Adrenal gland (tissue), 12 donors: ENCODE data around the gene UFD1. TPM values are rescaled to one million over a fixed set of nuclear protein-coding genes. Genes with fewer than 3 reads are reported as not detected.

Source experiments
- DNase-seq, 7 donors: peaks; one replicate each; pipeline ENCODE4 v3.0.0-alpha.2; 2019 to 2020
- H3K27ac ChIP-seq, 5 donors: fragments of 200-600 bp; sonication (generic) in 4 of 5; 1 replicate in 3 of 5; 2 replicates in 2 of 5; pipeline versions ENCODE4 v1.5.1 to v1.8.0; 2016 to 2020; ENCODE audit warnings: mild to moderate bottlenecking in 1 of 5
- H3K27me3 ChIP-seq: fragments of 200-600 bp; 2 replicates; pipeline ENCODE4 v1.8.0; 2021
- H3K36me3 ChIP-seq, 2 donors: fragments of 200-600 bp; replicated peaks in 1 of 2; 1 replicate in 1 of 2; 2 replicates in 1 of 2; pipeline versions ENCODE4 v1.5.1 to v1.8.0; 2018 to 2022
- H3K4me1 ChIP-seq, 2 donors: fragments of 200-600 bp; replicated peaks in 1 of 2; 1 replicate in 1 of 2; 2 replicates in 1 of 2; pipeline versions ENCODE4 v1.5.1 to v1.8.0; 2018 to 2021
- H3K4me3 ChIP-seq, 4 donors: fragments of 200-600 bp; sonication (generic) in 3 of 4; one replicate each; pipeline ENCODE4 v1.5.1; 2016 to 2018
- H3K9me3 ChIP-seq, 3 donors: fragments of 200-600 bp; sonication (generic) in 1 of 3; replicated peaks in 1 of 3; 1 replicate in 2 of 3; 2 replicates in 1 of 3; pipeline versions ENCODE4 v1.5.1 to v1.8.0; 2016 to 2021
- CTCF ChIP-seq, 6 experiments: fragments of 450-650 bp in 4 of 6; fragments of 200-600 bp in 2 of 6; sonication (generic) in 1 of 6; IDR thresholded peaks; 1 replicate in 5 of 6; 2 replicates in 1 of 6; pipeline versions ENCODE4 v1.5.1 to v1.8.0; 2016 to 2021; ENCODE audit warnings: antibody characterized with exemption in 6 of 6, mild to moderate bottlenecking in 2 of 6, moderate library complexity in 1 of 6
- POLR2A ChIP-seq, 2 donors: fragments of 450-650 bp; IDR thresholded peaks; one replicate each; pipeline ENCODE4 v1.6.1; 2017; ENCODE audit warnings: antibody characterized with exemption in 2 of 2, mild to moderate bottlenecking in 2 of 2, moderate library complexity in 1 of 2
- WGBS, 4 donors: extraction: QIAGEN DNeasy Blood & Tissue Kit in 2 of 4; methylation state at CpG; one replicate each; pipeline versions ENCODE4 v1.1.5 to v1.1.7; 2013 to 2017; 5-methylcytosine and 5-hydroxymethylcytosine counted together
- intact Hi-C, 2 donors: fragments of 100-400 bp; cut with DNase I; formaldehyde crosslinking; loops; one replicate each; pipeline versions ENCODE4 v1.14.1 to v1.15.0; 2022 to 2023
- polyA plus RNA-seq, 3 donors: library from polyadenylated mRNA; stranded (reverse); fragments of 200-250 nt in 2 of 3; fragments of 350-450 nt in 1 of 3; fragmentation: Illumina TruSeq in 1 of 3; extraction: RNeasy Lipid Tissue Mini Kit (QIAGEN cat#74804) in 1 of 3; gene quantifications; one replicate each; pipeline ENCODE4 v1.2.3, GENCODE V29; 2013 to 2014
- total RNA-seq, 9 donors: library from RNA; depleted of rRNA in 4 of 9; stranded (reverse); fragments of >200 nt in 4 of 9; fragments of 120-200 nt in 1 of 9; fragmentation: NEBNext Ultra II Directional in 1 of 9; extraction: Animal tissue kit (Norgen Biotek cat#: 25700) in 1 of 9; gene quantifications; one replicate each; pipeline versions ENCODE4 v1.1.0 to v1.2.4, GENCODE V29; 2013 to 2023
- donor health status: healthy with polysubstance abuse.
- donor health status: Bipolar disorder and iron deficiency.
- donor health status: DM: yes; HTN: yes; CAD: no.
- donor health status: DM: no; HTN: no; CAD: no.
- donor health status: DM: no; HTN: no; CAD: no.
- donor health status: DM: yes; HTN: yes; CAD: no.

The UFD1 gene
- total and polyA plus RNA-seq, 12 donors = 20.1 to 128 (median 45.6) TPM

- Histone ChIP-seq H3K27me3 (no peaks in the 10 kb centered on the region), H3K4me1 (peaks cover 0 to 15% of the 10 kb centered on the region in 2 donors), H3K9me3 (no peaks in the 10 kb centered on the region), H3K27ac (no peak overlapping the region), H3K4me3 (no peak overlapping the region), H3K36me3 (no peaks in the 10 kb centered on the region)
- peak in 1 of 7 donors; percentile 36 for DNase-seq
- WGBS, 4 donors = 76 to 90% (median 81%) methylated on average over 5 of the region's 5 CpGs
- intact Hi-C loops = no loop called here
- TF ChIP-seq POLR2A (IDR thresholded peaks at IDR 0.05) = no peak
- TF ChIP-seq CTCF (IDR thresholded peaks at IDR 0.05) = no peak
These were observed 59.4 kb downstream of the UFD1 start for GRCh38 chr22:19419464-19420178.

DNA sequence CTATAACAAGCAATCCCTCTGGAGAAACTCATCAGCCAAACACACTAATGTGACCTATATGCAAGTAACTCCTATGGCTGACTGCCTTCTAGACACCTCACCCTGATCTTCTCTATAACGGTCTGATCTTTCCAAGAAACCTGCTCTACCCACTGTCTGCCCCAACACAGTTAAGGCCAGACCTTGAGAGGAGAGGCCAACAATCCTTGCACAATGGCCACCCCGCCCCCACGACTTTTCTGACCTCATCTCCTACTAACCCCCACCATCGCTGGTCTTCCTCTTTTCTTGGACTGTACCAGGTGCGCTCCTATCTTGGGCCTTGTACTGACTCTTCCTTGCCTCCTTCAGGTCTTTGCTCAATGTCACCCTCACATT, 59.9 kb downstream of the UFD1 start:
- intact Hi-C loops = no loop called here
- DNase-seq = peak in 4 of 7 donors; percentile 21 to 51 (median 31)
- H3K27ac ChIP-seq = no peak overlapping the region
- H3K4me3 ChIP-seq = no peak overlapping the region
- no peaks in the 10 kb centered on the region for H3K27me3 ChIP-seq
- 64 to 69% (median 67%) methylated on average over 5 of the region's 5 CpGs for WGBS, 4 donors
- TF ChIP-seq POLR2A (IDR thresholded peaks at IDR 0.05) = no peak
- no peak for TF ChIP-seq CTCF (IDR thresholded peaks at IDR 0.05)
- H3K36me3 ChIP-seq = no peaks in the 10 kb centered on the region
- H3K9me3 ChIP-seq = no peaks in the 10 kb centered on the region
- peaks cover 0 to 11% of the 10 kb centered on the region in 2 donors for H3K4me1 ChIP-seq

DNA sequence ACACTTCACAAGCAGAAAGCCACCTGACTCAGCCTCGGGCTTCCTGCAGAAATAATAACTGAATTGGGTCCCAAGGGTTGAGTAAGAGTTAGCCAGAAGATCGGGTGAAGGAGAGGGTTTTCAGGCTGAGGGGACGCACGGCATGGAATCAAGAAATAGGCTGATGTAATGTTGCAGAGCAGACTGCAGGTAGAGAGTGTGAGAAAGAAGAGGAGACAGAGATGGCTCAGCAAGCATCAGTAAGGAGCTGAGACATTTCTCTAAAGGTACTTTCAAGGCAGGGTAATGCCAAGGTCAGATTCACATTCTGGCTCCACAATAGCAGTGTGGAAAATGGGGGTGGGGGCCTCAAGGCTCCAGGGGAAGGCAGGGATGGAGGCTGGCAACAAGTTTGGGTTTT, 66.1 kb downstream of the UFD1 start:
- 58 to 71% (median 60%) methylated on average over 4 of the region's 4 CpGs for WGBS, 4 donors

DNA sequence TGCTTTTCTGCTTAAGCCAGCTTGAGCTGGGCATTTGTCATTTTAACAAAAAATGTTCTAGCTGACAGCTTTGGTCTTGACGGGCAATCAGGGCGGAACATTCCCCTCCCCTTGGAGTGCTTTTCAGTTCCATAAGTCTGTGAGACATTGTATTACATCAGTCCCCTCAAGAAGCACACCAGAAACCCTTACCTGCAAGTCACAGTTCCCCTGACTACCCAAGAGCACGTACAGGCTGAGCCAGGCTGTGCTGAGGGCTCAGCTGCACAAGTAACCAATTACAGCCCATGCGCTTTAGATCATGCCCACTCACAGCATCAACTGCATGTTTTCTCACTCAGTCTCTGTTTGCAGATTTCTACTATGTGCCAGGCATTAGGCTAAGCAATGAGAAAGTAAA, 66.5 kb downstream of the UFD1 start:
- peaks cover 0 to 28% of the 10 kb centered on the region in 2 donors for H3K36me3 ChIP-seq
- no peaks in the 10 kb centered on the region for H3K9me3 ChIP-seq
- no peaks in the 10 kb centered on the region for H3K27me3 ChIP-seq
- H3K4me1 ChIP-seq = peaks cover 0 to 9% of the 10 kb centered on the region in 2 donors
- DNase-seq = no peak
- intact Hi-C loops = no loop called here
- no peak overlapping the region for H3K4me3 ChIP-seq
- H3K27ac ChIP-seq = no peak overlapping the region
- 71 to 86% (median 77%) methylated on average over 4 of the region's 4 CpGs for WGBS, 4 donors
- TF ChIP-seq CTCF (IDR thresholded peaks at IDR 0.05) = no peak
- TF ChIP-seq POLR2A (IDR thresholded peaks at IDR 0.05) = no peak

More for the DNA sequence above, 66.1 kb downstream of the UFD1 start:
- intact Hi-C loops = no loop called here
- Histone ChIP-seq H3K9me3 (no peaks in the 10 kb centered on the region), H3K4me1 (peaks cover 0 to 9% of the 10 kb centered on the region in 2 donors), H3K4me3 (no peak overlapping the region), H3K36me3 (peaks cover 0 to 24% of the 10 kb centered on the region in 2 donors), H3K27ac (no peak overlapping the region), H3K27me3 (no peaks in the 10 kb centered on the region)
- no peak for DNase-seq
- TF ChIP-seq CTCF (IDR thresholded peaks at IDR 0.05) (no peak), POLR2A (IDR thresholded peaks at IDR 0.05) (no peak)
